ENCODE results near the gene FAM200C.

FAM200C gene

GRCh38 chr5:160348080-160348479, 51.8 kb downstream of the FAM200C start:
- no peak overlapping the region for H3K4me3 ChIP-seq (ENCODE audit: low read length)
- no peak for TF ChIP-seq CTCF (IDR thresholded peaks at IDR 0.05; ENCODE audit: insufficient read depth, low read depth, low read length, missing control alignments)
- no peak for DNase-seq (ENCODE audit: low read depth)

GRCh38 chr5:160347448-160347847, 52.4 kb downstream of the FAM200C start:
- TF ChIP-seq CTCF (IDR thresholded peaks at IDR 0.05; ENCODE audit: insufficient read depth, low read depth, low read length, missing control alignments) = no peak
- no peak overlapping the region for H3K4me3 ChIP-seq (ENCODE audit: low read length)
- DNase-seq (ENCODE audit: low read depth) = no peak
